GM21360 (cell line): ENCODE results near the gene PDE6B.

Experiments used
- ATAC-seq: cut with Tn5 transposase; IDR thresholded peaks from one replicate; pipeline ENCODE4 v1.9.1; 2021; ENCODE audit warnings: mild to moderate bottlenecking, moderate library complexity; ENCODE audit not compliant: unreplicated experiment

Gene PDE6B

DNA sequence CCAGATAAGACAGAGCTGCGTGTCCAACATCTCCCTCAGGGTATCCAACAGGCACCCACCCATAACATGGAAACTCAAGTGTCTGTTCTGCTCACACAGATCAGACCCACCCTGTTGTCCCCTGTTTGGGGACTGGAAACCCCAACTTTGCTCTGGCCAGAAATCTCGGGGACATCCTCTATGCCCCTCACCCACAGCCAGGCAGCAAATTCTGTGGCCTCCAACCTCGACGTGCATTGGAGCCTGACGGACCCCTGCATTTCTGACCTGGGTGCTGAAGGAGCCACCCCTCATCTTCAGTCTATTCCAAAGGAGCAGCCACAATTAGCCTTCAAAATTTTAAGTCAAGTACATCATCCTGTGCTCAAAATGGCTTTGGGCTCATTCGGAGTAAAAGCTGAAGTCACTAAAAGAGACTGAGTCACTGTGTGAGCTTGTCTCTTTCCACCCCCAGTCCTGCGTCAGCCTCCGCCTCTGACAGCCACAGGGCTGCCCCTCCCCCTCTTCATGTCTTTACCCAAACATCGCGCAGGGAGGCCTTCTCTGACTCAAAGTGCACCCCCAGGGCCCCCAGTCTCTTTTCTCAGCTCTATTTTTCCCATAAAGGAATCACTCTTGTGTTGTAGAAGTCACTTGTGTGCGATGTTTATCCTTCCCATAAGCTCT, 24.4 kb upstream of the PDE6B start:
- ATAC-seq: no peak

DNA sequence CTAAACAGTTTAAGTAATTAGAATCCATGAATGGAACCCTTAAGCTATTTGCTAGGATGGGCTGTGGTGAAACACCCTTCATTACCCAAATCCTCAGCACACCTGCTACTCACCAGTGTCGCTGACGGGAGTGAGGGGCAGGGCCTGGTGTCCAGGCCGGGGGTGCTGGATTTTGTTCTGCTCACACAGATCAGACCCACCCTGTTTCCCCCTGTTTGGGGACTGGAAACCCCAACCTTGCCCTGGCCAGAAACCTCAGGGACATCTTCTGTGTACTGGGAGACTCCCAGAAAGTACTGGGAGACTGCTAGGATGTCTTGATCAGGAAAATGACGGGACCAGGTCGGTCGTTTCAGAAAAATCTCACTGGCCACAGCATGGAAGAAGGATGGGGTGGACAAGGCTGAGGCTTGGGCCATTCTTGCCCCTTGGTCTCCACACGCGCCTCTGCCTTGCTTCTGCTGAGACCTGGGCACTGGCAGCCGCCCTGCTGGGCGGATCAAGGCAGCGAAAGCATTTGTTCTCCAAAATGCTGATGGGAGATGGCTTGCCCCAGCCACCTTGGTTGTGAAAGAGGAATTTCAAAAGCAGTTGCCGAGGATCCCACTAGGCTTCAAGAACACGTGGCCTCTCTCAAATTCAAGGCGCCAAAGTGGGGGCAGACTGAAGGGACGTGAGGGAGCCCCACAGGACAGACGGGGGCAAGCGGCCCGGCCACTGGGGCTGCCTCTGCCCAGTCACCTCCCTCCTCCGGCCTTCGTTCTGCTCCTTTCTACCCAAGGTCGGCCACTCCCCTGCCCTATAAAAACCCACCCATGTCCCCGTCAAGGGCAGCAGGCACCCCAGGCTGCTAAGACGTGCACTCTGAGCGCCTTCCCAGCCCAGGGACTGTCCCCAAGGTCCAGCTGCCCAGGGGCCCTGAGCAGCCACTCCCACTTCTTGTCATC, 23.5 kb upstream of the PDE6B start:
- ATAC-seq: no peak

DNA sequence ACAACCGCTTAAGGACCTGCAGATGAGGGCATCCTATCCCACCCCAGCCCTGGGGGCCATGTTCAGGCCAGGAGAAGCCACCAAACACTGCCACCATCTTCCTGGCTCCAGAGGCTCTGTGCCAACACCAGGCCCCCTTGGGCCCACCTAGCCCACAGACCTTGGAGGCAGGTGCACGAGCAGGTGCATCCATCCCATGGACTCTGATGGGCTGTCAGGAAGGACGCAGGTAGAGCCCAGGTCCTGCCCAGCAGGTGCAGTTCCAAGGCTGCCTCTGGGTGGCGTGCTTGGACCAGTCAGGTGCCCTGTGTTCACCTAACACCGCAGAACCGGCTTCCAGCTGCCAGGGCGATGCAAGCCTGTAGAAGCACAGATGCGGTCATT, 22.8 kb upstream of the PDE6B start:
- ATAC-seq: no peak

DNA sequence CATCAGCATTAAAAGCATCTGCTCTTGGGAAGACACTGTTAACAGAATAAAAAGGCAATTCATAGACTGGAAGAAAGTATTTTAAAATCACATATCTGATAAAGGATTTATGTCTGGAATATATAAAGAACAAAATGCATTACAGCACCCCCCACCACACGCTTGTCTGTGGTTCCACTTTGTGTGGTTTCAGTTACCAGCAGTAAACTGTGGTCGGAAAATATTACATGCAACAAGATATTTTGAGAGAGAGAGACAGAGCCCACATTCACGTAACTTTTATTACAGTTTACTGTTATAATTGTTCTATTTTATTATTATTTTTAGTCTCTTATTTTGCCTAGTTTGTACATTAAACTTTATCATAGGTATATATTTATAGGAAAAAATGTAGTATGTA, 21.2 kb upstream of the PDE6B start:
- no peak for ATAC-seq

DNA sequence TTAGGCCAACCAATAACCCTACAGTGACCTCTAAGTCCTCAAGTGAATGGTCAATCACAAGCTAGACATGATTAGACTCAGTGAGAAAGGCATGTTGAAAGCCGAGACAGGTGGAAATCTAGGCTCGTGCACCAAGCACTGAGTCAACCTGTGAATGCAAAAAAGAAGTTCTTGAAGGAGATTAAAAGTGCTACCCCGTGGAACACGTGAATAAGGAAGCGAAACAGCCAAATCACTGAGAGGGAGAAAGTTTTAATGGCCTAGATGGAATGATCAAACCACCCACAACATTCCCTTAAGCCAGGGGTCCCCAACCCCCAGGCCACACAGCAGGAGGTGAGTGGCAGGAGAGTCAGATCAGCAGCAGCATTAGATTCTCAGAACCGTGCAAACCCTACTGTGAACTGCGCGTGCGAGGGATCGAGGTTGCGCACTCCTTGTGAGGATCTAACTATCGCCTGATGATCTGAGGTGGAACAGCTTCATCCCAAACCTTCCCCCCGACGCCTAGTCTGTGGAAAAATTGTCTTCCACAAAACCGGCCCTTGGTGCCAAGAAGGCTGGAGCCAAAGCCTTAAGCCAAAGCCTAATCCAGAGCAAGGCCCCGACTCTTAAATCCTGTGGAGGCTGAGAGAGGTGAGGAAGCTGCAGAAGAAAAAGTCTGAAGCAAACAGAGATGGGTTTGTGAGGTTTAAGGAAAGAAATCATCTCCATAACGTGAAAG, 19.5 kb upstream of the PDE6B start:
- no peak for ATAC-seq

DNA sequence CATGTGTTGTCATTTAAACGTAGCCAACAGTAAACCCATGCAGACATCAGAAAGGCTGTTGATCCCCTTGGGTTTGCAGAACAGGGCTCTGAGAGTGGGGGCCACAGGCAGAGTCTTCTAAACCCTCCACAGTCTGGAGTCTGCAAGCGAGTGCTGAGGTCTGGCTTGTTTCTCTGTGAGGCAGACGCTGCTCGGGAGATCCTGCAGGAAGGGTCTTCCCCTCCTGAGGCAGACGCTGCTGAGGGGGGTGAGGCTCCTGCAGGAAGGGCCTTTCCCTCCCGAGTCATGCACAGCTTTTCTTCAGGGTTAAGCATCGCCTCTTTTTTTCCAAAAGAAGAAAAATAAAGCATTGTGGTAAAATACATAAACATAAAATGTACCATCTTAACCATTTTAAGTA, 17.1 kb upstream of the PDE6B start:
- ATAC-seq: no peak

DNA sequence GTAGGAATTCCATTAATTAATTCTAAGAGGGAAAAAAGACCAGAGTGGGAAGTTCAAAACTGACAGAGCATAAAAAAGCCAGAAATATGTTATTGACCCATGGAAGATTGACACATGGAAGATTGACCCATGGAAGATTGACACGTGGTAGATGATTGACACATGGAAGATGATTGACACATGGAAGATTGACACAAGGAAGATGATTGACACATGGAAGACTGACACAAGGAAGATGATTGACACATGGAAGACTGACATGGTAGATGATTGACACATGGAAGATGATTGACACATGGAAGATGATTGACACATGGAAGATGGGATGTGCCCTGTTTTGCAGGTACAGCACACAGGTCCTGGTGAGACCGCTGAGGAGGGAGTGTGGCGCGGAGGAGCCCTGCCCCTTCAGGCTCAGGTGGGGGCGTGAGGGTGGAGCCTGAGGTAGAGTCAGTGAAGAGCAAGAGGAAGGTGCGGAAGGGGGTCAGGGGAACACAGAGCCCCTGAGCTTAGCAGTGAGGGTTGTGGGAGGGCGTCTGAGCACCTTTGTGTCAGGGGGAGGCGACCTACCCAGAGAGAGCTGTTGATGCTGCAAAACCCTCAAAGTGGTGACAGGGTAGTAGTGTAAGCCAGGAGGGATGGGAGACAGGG, 15.8 kb upstream of the PDE6B start:
- ATAC-seq: no peak

DNA sequence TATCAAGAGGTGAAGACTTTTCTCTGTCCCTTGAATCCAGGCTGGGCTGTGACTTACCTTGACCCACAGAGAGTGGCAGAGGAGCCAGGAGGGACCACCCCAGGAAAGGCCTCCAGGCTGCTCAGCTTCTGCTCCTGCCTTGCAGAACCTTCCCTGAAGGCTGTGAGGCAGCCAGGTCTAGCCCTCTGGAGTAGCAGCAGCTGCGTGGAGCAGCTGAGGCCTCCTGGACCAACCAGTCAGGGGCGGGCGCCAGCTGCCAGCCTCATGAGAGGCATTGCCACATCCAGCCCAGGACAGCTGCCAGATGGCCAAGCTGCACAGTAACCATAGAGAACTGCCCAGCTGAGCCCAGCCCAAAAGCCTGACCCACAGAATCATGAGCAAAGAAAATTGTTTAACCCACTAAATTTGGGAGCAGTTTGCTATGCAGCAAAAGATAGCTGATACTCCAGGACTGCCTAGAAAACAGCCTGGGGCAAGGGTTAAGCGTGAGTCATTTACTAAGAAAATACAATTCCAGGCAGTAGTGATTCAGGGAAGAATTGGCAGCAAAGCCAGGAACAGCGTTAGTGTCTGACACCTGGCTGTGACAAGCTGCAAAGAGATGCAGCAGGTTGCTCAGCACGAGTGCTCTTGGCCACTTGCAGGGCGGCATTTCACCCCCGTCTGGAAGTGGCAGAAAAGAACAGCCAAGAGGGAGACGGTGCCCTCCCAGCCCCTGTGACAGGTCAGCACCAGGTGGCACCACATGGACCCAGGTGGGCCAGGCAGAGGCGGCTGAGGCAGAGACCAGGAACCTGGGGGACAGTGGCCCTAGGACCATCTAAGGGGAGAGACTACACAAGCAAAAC, 14.7 kb upstream of the PDE6B start:
- no peak for ATAC-seq

DNA sequence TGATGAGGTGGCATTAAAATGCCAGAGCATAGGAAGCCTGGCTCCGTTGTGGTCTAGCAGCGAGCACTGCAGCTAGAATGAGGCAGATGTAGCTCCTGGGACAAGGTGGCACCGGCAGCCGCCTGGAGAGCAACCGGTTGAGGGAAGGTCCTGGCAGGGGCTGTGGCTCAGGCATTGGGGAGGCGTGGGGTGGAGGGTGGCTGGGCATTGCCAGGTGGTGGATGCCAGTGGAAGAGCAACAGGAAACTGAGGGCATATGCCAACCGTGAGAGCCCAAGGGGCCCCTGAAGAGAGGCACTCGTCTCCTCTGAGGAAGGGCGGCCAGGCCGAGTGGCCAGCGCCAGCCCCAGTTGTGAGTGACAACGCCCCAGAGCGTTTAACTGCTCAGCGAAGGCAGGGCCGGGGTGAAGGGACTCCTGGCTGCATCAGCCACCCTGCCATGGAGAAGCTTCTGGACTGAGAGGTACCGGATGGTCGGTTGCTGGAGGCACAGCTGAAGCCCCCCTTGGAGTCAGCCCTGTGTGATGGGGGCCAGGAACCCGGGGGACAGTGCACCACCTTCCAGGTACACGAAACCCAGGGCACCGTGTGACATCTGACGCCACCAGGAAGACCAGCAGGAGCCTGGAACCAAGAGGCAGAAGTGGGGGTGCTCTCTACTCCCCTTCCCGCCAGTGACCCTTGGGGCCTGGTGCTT, 13.2 kb upstream of the PDE6B start:
- no peak for ATAC-seq

DNA sequence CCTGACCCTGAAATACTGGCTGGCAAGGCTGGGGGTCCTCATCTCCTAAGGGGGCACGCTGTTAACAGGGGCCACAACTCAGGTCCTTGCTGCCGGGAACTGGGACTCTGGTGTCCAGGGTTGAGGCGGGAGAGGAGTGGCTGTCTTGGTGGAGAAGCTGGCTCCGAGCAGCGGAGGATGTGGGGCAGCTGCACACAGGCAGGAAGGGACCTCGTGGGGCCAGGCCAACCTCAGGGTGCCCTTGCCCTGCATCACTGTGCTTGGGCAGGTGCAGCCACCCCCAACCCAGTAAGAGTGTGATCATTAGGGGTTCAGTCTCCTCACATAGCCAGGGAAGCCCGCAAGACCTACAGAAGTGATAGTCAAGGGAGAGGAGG, 12.6 kb upstream of the PDE6B start:
- ATAC-seq: no peak

DNA sequence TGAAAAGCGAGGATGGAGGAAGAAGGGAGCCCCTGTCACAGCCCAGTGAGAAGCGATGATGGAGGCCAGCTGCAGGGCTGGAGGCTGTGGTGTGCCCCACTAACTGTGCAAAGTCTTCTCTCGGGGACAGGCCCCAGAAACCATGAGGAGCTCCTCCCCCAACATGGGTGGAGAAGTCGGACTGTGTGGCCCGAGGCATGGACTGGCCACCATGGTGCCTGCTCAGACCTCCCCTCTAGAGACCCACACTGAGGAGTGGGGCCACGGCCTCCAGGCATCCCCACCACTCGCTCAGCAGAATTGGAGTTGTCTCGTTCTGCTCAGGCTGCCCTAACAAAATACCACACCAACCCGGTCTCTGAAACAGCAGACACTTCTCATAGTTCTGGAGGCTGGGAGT, 12.2 kb upstream of the PDE6B start:
- no peak for ATAC-seq

DNA sequence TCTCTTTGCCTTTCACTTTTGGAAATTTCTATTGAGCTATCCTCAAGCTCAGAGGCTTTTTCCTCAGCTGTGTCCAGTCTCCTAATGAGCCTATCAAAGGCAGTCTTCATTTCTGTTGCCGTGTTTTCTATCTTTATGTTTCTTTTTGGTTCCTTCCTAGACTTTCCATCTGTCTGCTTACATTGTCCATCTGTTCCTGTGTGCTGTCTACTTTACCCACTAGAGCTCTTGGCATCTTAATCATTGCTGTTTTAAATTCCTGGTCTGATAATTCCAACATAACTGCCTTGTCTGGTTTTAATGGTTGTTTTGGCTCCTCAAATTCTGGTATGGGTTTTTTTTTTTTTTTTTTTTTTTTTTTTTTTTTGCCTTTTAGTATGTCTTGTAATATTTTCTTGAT, 9.3 kb upstream of the PDE6B start:
- ATAC-seq: no peak

DNA sequence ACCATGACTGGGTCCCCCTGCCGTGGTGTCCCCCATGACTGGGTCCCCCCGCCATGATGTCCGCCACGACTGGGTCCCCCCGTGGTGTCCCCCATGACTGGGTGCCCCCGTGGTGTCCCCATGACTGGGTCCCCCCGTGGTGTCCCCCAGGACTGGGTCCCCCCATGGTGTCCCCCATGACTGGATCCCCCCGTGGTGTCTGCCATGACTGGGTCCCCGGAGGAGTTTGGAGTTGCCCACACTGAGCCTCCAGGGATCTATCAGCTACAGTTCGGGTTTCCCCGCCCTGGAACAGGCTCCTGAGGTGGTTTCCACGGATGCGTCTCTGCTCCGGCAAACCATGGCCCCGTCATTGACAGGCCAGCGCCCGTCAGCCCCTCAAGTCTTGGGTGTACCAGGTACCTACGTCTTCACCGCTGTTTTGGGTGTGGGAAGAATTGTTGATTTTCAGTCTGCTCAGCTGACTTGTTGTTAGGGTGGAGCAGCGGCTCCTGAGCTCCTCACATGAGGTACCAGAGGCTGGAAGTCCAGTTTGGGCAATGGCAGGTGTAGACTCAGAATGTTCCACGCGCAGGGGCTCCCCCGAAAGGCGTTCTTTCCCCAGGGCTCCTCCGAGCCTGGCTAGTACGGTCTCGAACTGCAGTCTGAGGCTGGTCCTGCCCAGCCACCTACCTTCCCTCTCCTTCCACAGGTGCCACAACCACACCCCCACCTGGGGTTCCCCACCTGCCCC, 8.3 kb upstream of the PDE6B start:
- no peak for ATAC-seq

DNA sequence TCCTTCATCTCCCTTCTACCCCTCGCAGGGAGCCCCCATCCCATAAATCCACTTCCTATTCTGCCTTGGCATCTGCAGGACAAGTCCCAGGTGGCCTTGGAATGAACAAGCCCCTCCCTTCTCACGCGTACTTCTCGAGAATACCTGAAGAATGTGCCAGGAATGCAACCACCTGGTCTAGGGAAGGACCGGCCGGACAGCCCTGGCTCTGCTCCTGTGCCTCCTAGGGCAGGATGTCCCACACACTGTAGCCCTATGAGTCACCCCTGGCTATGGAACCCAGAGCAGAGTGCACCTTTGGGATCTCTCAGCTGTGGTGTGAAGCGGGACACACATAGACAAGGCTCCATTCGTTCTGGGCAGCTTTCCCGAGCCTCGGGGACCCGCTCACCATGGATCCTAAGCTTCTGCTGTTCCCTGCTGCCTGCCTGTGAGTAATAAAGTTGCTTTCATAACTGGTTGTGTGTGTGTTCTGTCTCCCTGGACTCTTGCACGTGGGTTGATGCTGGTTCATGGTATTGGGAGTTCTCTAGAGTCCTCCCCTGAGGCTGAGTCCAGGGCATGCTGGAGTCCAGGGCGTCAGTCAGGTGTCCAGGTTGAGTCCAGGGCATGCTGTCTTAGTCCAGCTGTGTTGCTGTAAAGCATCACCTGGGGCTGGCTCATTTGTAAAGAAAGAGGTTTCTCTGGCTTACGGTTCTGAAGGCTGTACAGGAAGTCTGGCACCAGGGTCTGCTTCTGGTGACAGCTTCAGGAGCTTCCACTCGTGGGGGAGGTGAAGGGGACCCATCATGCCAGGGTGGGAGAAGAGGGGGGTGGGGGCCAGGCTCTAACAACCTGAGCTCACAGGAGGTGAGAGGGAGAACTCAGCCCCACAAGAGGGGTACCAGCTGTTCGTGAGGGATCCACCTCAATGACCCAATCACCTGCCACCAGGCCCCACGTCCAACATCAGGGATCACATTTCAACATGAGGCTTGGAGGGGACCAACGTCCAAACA, 7.4 kb upstream of the PDE6B start:
- ATAC-seq: no peak

DNA sequence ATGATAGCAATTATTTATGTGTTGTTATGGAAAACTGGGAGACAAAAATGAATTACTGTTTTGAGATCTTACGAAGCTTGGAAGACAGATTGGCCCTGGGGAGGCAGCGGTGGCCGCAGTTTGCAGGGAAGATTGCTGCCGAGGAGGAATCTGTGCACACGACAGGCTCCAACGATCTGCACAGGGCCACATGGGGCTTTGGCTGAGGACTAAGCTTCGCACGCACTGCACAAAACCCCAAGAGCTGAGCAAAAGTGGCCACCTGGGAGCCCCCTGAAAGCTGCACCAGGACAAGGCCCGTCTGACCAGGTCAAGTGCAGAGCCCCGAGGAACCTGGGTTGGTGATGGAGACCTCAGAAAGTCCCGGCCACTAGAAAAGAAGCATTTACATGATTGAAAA, 5.2 kb upstream of the PDE6B start:
- ATAC-seq: no peak

DNA sequence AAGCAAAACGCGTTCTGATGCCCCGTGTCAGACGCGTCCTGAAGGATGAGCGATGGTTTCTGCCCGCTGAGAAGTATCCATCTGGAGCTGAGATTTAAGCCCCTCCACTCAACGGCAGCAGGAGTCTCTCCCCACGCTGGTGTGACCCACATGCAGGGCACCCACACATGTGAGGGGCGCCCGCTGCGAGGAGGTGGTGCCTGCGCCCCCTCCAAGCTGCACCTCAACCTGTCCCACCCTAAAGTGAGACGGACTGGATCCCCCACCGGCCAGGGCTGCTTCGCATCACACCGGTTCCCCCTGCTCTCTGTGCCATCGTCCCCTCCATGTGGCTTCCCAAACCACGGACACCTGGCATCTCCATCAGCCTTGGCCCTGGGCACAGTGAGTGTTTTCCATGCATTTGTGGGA, 4.5 kb upstream of the PDE6B start:
- no peak for ATAC-seq

DNA sequence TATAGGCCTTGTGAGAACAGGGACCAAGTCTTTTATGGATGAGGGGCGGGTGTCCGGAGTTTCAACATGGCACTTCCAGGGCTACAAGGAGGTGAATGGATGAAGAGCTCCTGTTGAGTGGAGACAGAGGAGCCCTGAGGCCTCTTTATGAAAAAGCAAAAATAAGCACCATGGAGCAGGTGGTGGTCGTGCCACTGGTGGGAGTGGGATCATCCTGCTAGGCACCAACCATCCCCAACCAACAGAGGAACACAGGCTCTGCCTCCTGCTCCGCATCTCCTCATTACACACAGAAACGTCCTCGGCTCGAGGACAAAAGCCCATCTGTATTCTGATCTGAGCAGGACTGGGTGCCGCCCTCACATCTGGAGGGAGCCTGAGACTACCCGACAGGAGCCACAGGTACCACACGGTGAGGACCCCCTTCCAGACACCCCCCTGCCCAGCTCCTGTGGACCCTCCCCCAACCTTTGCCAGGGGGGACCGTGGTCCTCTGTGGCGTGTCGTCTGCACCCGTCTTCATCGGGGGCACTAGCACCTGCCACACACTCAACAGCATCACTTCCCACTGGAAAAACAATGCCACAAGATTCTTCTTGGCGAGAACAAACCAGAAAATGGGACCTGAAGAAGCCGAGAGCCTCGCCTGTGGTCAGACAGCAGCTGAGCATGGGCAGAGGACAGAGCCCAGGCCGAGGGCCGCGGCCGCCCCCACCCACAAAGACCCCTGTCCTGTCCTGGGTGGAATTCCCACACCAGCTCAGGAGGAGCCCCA, 3.9 kb upstream of the PDE6B start:
- no peak for ATAC-seq
